Measurements from ENCODE around the gene ADISSP. TPM values are rescaled to one million over a fixed set of nuclear protein-coding genes. Genes with fewer than 3 reads are reported as not detected.

The ADISSP gene
- 10 to 100 TPM; 20.7 to 23.4 TPM for total RNA-seq

DNA sequence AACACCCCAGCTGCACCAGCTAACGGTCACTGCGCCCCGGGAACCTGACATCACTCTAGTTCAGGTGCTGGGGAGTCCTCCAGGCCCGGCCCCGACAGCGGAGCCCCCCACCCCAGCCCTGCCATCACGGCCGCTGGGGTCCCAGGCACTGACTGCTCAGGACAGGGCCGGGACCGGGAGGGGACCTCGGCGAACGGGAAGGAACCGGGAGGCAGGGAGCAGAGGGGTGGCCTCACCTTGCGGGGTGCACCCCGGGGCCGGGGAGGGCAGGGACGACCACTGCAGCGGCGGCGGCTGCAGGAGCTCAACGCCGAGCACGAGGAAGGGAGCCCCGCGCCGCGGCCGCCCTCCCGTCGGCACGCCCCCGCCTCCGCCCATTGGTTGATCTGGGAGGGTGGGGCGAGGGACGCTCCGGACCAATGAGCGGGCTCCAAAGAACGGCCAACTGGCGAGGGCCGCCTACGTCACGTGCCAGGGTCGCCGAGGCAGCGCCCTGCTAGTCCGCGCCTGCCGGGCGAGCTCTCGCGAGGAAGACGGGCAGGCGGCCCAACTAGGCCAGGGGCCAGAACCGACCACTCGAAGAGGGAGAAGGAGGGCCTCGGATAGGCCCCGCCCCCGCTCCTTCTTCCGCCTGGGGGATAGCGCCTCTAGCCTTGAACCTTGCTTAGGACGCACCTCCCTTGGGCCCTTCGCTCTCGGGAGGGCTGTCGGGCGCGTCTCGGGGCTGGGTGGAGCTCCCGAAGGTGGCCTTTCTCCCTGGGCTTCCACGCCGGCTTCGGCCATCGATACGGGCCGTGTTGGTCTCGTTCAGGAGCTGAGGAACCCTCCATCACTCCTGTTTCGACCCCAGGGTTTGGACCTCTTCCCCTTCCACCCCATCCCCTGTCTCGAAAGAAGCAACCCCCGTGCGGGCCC is at the start of gene ADISSP:
TSS of gene ADISSP (minus strand) at position 327 of the 915 bp plus-strand sequence. CDS start 7,653 bp downstream, outside the sequence.
- Mint-ChIP-seq H3K9me3 (no peaks in the 10 kb centered on the region), H3K4me3 (peak within 1 kb of the TSS; percentile 83), H3K4me1 (peaks cover 25% of the 10 kb centered on the region), H3K36me3 (ENCODE audit: low read depth) (no peaks in the 10 kb centered on the region), H3K27ac (peak within 1 kb of the TSS; percentile 86), H3K27me3 (peaks cover 2% of the 10 kb centered on the region)
- ChIA-PET POLR2A (interaction anchor here (0.6 to 5.2 kb wide), 20 partner anchors 9 to 1046 kb away, joined by 3 to 64 read pairs (median 4); partner anchors contain the start of genes AP5S1, CDC25B, CENPB and SPEF1), CTCF (interaction anchor here (0.6 to 4.5 kb wide), 23 partner anchors 11 to 317 kb away, joined by 3 to 43 read pairs (median 6); partner anchors contain the start of genes AP5S1, CENPB and SPEF1)
- DNase-seq, result peak; percentile 99

DNA sequence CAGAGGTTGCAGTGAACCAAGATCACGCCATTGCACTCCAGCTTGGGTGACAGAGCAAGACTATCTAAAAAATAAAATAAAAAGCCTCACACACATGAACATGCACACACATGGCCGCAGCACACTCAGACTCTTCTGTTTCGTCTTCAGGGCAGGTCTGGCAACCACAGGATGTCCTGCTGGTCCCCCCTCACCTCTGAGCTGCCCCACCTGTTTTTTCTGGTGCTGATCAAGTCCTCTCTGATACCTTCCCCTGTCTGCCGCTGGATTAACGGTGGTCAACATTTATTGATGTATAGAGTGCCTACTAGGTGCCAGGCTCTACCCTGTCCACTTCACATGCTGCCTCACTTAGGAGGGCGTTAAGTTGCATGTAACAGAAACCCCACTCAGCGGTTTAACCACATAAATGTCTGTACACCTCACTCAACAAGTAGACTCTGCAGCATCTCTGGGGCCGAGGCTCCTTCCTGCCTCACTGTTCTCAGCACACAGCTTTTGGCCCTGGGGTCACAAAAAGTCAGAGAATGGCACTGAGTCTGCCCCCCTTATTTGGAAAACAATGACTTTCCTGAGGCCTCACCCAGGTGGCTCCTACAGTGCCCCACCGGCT is 48.3 kb upstream of the ADISSP start:
- DNase-seq, result peak; percentile 69
- peak overlapping the region; percentile 49 for H3K4me3 Mint-ChIP-seq
- H3K9me3 Mint-ChIP-seq, result no peaks in the 10 kb centered on the region
- POLR2A ChIA-PET, result interaction anchor here (1.0 to 5.3 kb wide), 4 partner anchors 12 to 34 kb away, joined by 4 to 57 read pairs (median 6); partner anchors contain the start of genes CENPB and SPEF1
- no peaks in the 10 kb centered on the region for H3K27me3 Mint-ChIP-seq
- H3K36me3 Mint-ChIP-seq (ENCODE audit: low read depth), result peaks cover 13% of the 10 kb centered on the region
- H3K4me1 Mint-ChIP-seq, result peaks cover 83% of the 10 kb centered on the region
- H3K27ac Mint-ChIP-seq, result peak overlapping the region; percentile 96
- CTCF ChIA-PET, result interaction anchor here (1.7 to 1.8 kb wide), 2 partner anchors 28 to 29 kb away, joined by 5 to 7 read pairs; partner anchors contain the start of gene CENPB

DNA sequence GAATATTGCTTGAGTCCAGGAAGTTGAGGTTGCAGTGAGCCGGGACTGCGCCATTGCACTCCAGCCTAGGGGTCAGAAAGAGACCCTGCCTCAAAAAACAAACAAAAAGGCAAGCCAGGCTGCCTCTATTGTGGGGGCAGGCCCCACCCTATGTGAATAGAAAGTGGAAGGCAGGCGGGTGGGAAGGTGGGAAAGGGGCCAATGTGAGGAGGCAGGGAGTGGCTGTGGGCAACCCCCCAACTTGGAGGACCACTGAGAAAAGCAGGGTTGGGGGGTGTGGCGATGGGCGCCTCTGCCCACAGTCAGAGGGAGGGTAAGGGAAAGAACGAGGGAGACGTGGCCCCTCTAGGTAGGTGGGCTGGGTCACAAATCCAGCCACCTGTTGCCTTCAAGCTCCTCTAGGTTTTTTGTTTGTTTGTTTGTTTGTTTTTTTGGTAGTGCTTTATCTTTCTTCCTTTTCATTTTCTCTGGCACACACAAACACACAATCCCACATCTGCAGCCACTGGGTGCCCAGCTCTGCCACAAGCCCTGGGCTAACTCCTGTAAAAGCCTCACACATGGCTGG is 47.5 kb upstream of the ADISSP start:
- CTCF ChIA-PET, result interaction anchor here (1.1 to 3.6 kb wide), 3 partner anchors 20 to 256 kb away, joined by 4 to 16 read pairs (median 5); partner anchors contain the start of genes CDC25B and CENPB
- POLR2A ChIA-PET, result interaction anchor here (1.2 to 5.3 kb wide), 3 partner anchors 8 to 29 kb away, joined by 3 to 57 read pairs (median 9); partner anchors contain the start of gene CENPB
- no peak for DNase-seq
- Mint-ChIP-seq H3K9me3 (no peaks in the 10 kb centered on the region), H3K4me1 (peaks cover 89% of the 10 kb centered on the region), H3K36me3 (ENCODE audit: low read depth) (peaks cover 16% of the 10 kb centered on the region), H3K4me3 (no peak overlapping the region), H3K27me3 (no peaks in the 10 kb centered on the region), H3K27ac (peak overlapping the region; percentile 96)

DNA sequence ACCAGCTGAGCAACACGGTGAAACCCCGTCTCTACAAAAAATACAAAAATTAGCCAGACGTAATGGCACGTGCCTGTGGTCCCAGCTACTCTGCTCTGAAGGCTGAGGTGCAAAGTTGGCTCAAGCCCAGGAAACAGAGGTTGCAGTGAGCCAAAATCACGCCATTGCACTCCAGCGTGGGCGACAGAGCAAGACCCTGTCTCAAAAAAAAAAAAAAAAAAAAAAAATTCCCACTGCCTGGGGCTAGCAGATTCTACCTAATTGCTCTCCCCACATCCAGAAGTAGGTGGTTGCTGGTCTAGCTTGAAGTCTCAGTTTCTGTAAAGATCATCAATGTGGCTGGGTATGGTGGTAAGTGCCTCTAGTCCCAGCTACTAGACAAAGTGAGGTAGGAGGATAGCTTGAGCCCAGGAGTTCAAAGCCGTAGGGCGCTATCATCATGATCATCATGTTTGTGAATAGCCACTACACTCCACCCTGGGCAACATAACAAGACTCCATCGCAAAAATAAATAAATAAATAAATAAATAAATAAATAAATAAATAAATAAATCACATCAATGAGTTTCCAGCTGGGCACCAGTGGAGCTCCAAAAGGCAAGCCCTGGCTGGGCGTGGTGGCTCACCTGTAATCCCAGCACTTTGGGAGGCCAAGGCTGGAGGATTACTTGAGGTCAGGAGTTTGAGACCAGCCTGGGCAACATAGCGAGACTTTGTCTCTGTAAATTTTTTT is 46.5 kb upstream of the ADISSP start:
- peaks cover 18% of the 10 kb centered on the region for H3K36me3 Mint-ChIP-seq (ENCODE audit: low read depth)
- no peak for DNase-seq
- no peaks in the 10 kb centered on the region for H3K9me3 Mint-ChIP-seq
- H3K27me3 Mint-ChIP-seq, result no peaks in the 10 kb centered on the region
- ChIA-PET CTCF (interaction anchor here (0.5 to 3.6 kb wide), 8 partner anchors 14 to 257 kb away, joined by 3 to 16 read pairs (median 4); partner anchors contain the start of genes ADISSP, CDC25B and CENPB), POLR2A (interaction anchor here (0.7 to 5.3 kb wide), 4 partner anchors 9 to 76 kb away, joined by 3 to 57 read pairs (median 3); partner anchors contain the start of gene CENPB)
- peak overlapping the region; percentile 99 for H3K27ac Mint-ChIP-seq
- H3K4me1 Mint-ChIP-seq, result peaks cover 84% of the 10 kb centered on the region
- no peak overlapping the region for H3K4me3 Mint-ChIP-seq

DNA sequence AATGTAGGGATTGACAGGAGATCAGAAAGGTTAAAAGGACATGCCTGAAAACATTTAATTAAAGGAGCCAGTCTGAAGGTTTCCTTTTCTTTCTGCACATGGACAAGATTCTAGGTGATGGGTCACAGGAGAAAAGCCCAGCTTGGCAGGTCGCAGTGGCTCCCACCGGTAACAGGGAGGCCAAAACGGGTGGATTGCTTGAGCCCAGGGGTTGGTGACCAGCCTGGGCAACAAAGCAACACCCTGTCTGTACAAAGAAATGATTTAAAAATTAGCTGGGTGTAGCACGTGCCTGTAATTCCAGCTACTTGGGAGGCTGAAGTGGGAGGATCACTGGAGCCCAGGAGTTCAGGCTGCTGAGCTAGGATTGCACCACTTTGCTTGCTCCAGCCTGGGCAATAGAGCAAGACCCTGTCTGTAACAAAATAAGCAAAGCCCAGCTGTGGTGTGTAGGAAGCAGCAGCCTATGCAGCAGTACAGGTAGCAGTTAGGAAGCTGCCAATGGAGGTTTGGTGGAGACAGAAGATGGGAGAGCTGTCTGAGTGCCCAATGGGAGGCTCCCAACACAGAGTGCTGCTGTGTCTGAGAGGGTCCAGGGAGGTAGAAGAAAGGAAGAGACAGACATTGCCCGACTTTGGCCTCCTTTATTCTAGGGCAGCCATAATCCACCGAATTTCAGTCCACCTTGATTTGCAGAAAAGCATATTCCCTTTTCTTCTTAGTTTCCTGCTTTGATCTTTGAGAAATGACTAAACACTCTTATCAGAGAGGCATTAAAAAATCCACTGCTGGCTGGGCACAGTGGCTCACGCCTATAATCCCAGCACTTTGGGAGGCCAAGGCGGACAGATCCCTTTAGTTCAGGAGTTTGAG is 45.7 kb upstream of the ADISSP start:
- no peak for DNase-seq
- ChIA-PET POLR2A (interaction anchor here (0.7 to 5.3 kb wide), 6 partner anchors 7 to 269 kb away, joined by 3 to 57 read pairs (median 3); partner anchors contain the start of genes AP5S1 and CENPB), CTCF (interaction anchor here (0.5 to 3.6 kb wide), 8 partner anchors 13 to 272 kb away, joined by 3 to 16 read pairs (median 3); partner anchors contain the start of genes ADISSP, CDC25B and CENPB)
- Mint-ChIP-seq H3K9me3 (no peaks in the 10 kb centered on the region), H3K4me3 (no peak overlapping the region), H3K4me1 (peaks cover 80% of the 10 kb centered on the region), H3K36me3 (ENCODE audit: low read depth) (peaks cover 20% of the 10 kb centered on the region), H3K27me3 (no peaks in the 10 kb centered on the region), H3K27ac (peak overlapping the region; percentile 99)

DNA sequence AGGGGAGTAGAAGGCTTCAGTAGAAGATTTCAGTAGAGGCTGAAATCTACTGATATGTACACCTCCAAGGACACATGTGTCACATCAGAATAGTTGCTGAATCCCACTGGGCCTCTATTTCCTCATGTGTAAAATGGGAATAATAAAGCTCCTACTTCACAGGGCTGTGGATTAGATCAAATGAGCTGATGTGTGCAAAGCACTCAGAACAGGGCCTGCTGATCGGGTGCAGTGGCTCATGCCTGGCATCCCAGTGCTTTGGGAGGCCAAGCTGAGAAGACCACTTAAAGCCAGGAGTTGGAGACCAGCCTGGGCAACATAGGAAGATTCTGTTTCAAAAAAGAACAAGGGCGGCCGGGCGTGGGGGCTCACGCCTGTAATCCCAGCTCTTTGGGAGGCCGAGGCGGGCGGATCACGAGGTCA is 44.7 kb upstream of the ADISSP start:
- peaks cover 81% of the 10 kb centered on the region for H3K4me1 Mint-ChIP-seq
- H3K9me3 Mint-ChIP-seq, result no peaks in the 10 kb centered on the region
- DNase-seq, result no peak
- no peaks in the 10 kb centered on the region for H3K27me3 Mint-ChIP-seq
- peak overlapping the region; percentile 99 for H3K27ac Mint-ChIP-seq
- H3K36me3 Mint-ChIP-seq (ENCODE audit: low read depth), result peaks cover 28% of the 10 kb centered on the region
- H3K4me3 Mint-ChIP-seq, result peak overlapping the region; percentile 71
- ChIA-PET CTCF (interaction anchor here (0.7 to 3.6 kb wide), 6 partner anchors 12 to 270 kb away, joined by 3 to 16 read pairs (median 5); partner anchors contain the start of genes CDC25B and CENPB), POLR2A (interaction anchor here (1.0 to 5.3 kb wide), 4 partner anchors 8 to 270 kb away, joined by 3 to 57 read pairs (median 28); partner anchors contain the start of genes ADISSP, AP5S1 and CENPB)

DNA sequence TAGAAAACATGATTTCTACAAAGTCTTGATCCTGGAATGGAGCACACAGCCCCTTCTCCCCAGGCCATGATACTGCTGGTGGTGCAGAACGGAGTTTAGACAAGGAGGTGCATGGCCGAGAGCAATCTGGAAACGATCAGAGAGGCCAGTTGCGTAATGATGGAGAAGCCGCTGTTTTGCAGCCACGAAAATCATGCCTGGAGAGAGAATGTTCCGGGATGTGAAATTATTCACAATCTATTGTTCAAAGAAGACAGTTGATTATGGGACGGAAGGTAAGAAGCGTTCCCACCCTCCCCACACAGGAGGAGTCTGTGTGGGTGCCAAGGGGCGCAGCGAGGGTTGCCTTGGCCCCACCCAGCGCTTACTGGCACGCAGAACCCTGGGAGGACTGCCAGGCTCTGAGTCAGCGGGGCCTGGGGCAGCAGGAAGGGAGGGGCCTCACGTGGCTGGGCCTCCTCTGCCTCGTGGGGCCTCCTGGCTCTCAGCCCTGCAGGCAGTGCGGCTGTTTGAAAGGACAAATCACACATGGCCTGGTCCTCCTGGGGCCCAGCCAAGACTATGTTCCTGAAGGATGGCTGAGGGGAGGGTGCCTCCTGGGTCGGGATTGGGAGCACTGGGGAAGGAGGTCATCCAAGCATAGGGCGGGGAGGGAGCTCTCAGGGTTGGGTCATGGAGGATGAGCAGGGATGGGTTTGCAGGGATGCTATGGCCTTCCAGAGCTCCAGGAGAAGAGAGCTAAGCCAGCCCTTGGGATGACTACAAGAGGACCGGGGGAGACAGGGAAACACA is 44.1 kb upstream of the ADISSP start:
- Mint-ChIP-seq H3K27ac (peak overlapping the region; percentile 99), H3K4me3 (peak overlapping the region; percentile 71), H3K27me3 (no peaks in the 10 kb centered on the region), H3K36me3 (ENCODE audit: low read depth) (peaks cover 34% of the 10 kb centered on the region), H3K4me1 (peaks cover 81% of the 10 kb centered on the region), H3K9me3 (no peaks in the 10 kb centered on the region)
- CTCF ChIA-PET, result interaction anchor here (0.8 to 3.6 kb wide), 7 partner anchors 12 to 271 kb away, joined by 3 to 16 read pairs (median 4); partner anchors contain the start of genes CDC25B and CENPB
- peak; percentile 94 for DNase-seq
- POLR2A ChIA-PET, result interaction anchor here (0.8 to 5.3 kb wide), 8 partner anchors 9 to 95 kb away, joined by 3 to 57 read pairs (median 4); partner anchors contain the start of genes ADISSP, AP5S1 and CENPB

DNA sequence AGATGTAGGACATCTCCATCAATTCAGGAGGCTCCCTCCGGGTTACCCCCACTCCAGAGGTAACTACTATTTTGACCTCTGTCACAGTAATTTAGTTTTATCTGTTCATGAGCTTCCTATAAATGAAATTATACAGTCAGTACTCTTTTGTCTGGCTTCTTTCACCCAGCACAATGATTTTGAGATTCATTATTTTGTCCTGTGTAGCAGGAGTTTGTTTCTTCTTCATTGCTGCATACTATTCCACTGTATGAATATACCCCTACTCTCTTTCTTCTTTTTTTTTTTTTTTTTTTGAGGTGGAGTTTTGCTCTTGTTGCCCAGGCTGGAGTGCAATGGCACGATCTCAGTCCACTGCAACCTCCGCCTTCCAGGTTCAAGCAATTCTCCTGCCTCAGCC is 41.0 kb upstream of the ADISSP start:
- Mint-ChIP-seq H3K4me1 (peaks cover 81% of the 10 kb centered on the region), H3K27me3 (no peaks in the 10 kb centered on the region), H3K36me3 (ENCODE audit: low read depth) (peaks cover 63% of the 10 kb centered on the region), H3K4me3 (no peak overlapping the region), H3K27ac (peak overlapping the region; percentile 83), H3K9me3 (no peaks in the 10 kb centered on the region)
- DNase-seq, result no peak
- ChIA-PET CTCF (interaction anchor here (0.7 kb wide), 1 partner anchor 9 kb away, joined by 6 read pairs; no protein-coding TSS in a partner anchor), POLR2A (interaction anchor here (0.7 to 1.4 kb wide), 2 partner anchors 30 to 70 kb away, joined by 3 read pairs; no protein-coding TSS in a partner anchor)

DNA sequence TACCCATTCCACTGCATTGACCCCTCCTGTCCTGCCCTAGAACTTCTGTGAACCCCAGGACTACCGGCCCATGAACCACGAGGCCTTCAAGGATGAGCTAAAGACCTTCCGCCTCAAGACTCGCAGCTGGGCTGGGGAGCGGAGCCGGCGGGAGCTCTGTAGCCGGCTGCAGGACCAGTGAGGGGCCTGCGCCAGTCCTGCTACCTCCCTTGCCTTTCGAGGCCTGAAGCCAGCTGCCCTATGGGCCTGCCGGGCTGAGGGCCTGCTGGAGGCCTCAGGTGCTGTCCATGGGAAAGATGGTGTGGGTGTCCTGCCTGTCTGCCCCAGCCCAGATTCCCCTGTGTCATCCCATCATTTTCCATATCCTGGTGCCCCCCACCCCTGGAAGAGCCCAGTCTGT is 37.2 kb upstream of the ADISSP start:
- Mint-ChIP-seq H3K27ac (peak overlapping the region; percentile 73), H3K36me3 (ENCODE audit: low read depth) (peaks cover 83% of the 10 kb centered on the region), H3K4me1 (peaks cover 83% of the 10 kb centered on the region), H3K9me3 (no peaks in the 10 kb centered on the region), H3K4me3 (no peak overlapping the region), H3K27me3 (no peaks in the 10 kb centered on the region)
- ChIA-PET CTCF (interaction anchor here (0.8 kb wide), 1 partner anchor 16 kb away, joined by 5 read pairs; the partner anchor contains the start of gene AP5S1), POLR2A (interaction anchor here (0.8 to 2.1 kb wide), 5 partner anchors 9 to 19 kb away, joined by 3 to 12 read pairs (median 5); partner anchors contain the start of genes AP5S1, CDC25B and CENPB)
- DNase-seq, result no peak

DNA sequence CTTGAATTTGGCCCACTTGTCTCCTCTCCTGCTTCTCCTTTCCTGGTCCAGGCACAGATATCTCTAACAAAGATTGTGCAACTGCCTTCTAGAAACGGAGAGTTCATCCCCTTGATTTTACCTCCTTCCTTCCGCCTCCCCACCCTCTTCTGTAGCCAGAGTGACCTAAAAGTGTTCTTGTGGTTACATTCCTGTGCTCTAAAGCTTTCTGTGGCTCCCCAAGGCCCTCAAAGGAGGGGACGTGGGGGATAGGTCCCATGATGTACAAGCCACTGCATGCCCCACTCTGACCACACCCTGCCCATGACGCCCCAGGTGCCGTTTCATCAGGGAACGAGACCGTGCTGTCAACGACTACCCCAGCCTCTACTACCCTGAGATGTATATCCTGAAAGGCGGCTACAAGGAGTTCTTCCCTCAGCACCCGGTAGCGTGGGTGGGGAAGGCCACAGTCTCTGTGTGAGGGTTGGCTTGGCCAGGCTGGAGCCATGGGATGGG is 36.8 kb upstream of the ADISSP start:
- ChIA-PET POLR2A (interaction anchor here (0.8 to 2.1 kb wide), 4 partner anchors 8 to 18 kb away, joined by 3 to 12 read pairs (median 6); partner anchors contain the start of genes AP5S1, CDC25B and CENPB), CTCF (interaction anchor here (0.8 kb wide), 1 partner anchor 16 kb away, joined by 5 read pairs; the partner anchor contains the start of gene AP5S1)
- Mint-ChIP-seq H3K4me1 (peaks cover 85% of the 10 kb centered on the region), H3K27me3 (no peaks in the 10 kb centered on the region), H3K4me3 (no peak overlapping the region), H3K27ac (peak overlapping the region; percentile 72), H3K36me3 (ENCODE audit: low read depth) (peaks cover 88% of the 10 kb centered on the region), H3K9me3 (no peaks in the 10 kb centered on the region)
- no peak for DNase-seq

Data from activated CD4-positive, alpha-beta memory T cell treated with anti-CD3 and anti-CD28 coated beads, Interleukin-2, amount 10 ng/mL, durations not matched to agents 7 days and 5 days (primary cell).